GM12878 (cell line): ENCODE measurements around the gene CD68. TPM values are rescaled to one million over a fixed set of nuclear protein-coding genes. Genes with fewer than 3 reads are reported as not detected.

ENCODE experiments used
- ATAC-seq: fragments of 200-7000 bp; cut with Tn5 transposase; 3 replicates; pipeline ENCODE4 v1.9.1; 2020; ENCODE audit warnings: mild to moderate bottlenecking, moderate library complexity
- BruUV-seq: library from RNA; stranded (reverse); fragments of 400-500 nt; replicated peaks from 2 replicates; lab custom pipeline; 2021; lab: Mats Ljungman, UMichigan
- CTCF ChIA-PET: fragments of 300-600 bp; sonication (Branson Sonifier 250); formaldehyde crosslinking; extraction: SDS; loops from one replicate; lab custom pipeline; 2021; ENCODE audit warnings: inconsistent platforms; lab: Yijun Ruan, JAX
- POLR2A ChIA-PET: fragments of 350-600 bp; formaldehyde crosslinking; extraction: SDS; loops from one replicate; lab custom pipeline; 2021; ENCODE audit warnings: inconsistent platforms; lab: Charles Lee
- RAD21 ChIA-PET: fragments of 300-600 bp; sonication (Branson Sonifier 250); formaldehyde crosslinking; loops from one replicate; lab custom pipeline; 2023; ENCODE audit warnings: antibody characterized with exemption; ENCODE audit not compliant: unreplicated experiment; lab: Charles Lee
- SMC1A ChIA-PET: fragments of 300-600 bp; sonication (Branson Sonifier 250); formaldehyde crosslinking; loops from one replicate; lab custom pipeline; 2023; ENCODE audit not compliant: unreplicated experiment, uncharacterized antibody; lab: Charles Lee
- DNase-seq: peaks from one replicate; pipeline ENCODE4 v3.0.0-alpha.2; 2011; ENCODE audit warnings: low read depth, low spot score
- FAIRE-seq: peaks from 3 replicates; lab custom pipeline; 2011; peaks lifted over from hg19 to GRCh38; lab: Jason Lieb, UNC
- H2AFZ ChIP-seq: 2 replicates; pipeline ENCODE4 v1.6.0; 2011; ENCODE audit warnings: low read depth, low read length, control low read depth; ENCODE audit not compliant: control insufficient read depth
- H3K27ac ChIP-seq: 2 replicates; pipeline ENCODE4 v1.5.1; 2011; ENCODE audit warnings: control low read depth; ENCODE audit not compliant: control insufficient read depth, insufficient read depth
- H3K27me3 ChIP-seq, 2 experiments: replicated peaks in 1 of 2; 2 replicates each; pipeline versions ENCODE4 v1.6.0 to v1.6.1; 2011; ENCODE audit warnings: low read length in 1 of 2; ENCODE audit not compliant: control insufficient read depth in 2 of 2, insufficient read depth in 2 of 2
- H3K36me3 ChIP-seq, 2 experiments: 2 replicates each; pipeline ENCODE4 v1.5.1; 2011; ENCODE audit warnings: low read length in 1 of 2; ENCODE audit not compliant: control insufficient read depth in 2 of 2, insufficient read depth in 2 of 2
- H3K4me1 ChIP-seq: 2 replicates; pipeline ENCODE4 v1.6.1; 2011; ENCODE audit warnings: mild to moderate bottlenecking, low read length, moderate library complexity, mixed read lengths; ENCODE audit not compliant: control insufficient read depth, insufficient read depth
- H3K4me2 ChIP-seq: 2 replicates; pipeline ENCODE4 v1.6.0; 2011; ENCODE audit warnings: control low read depth; ENCODE audit not compliant: control insufficient read depth, insufficient read depth
- H3K4me3 ChIP-seq: fragments of 200-600 bp; sonication (generic); 2 replicates; pipeline ENCODE4 v1.5.1; 2016
- H3K79me2 ChIP-seq: 2 replicates; pipeline ENCODE4 v1.6.0; 2011; ENCODE audit warnings: low read length; ENCODE audit not compliant: control insufficient read depth, insufficient read depth
- H3K9ac ChIP-seq: 2 replicates; pipeline ENCODE4 v1.8.0; 2011; ENCODE audit warnings: low read length, control low read depth, mixed read lengths; ENCODE audit not compliant: control insufficient read depth, insufficient read depth
- H3K9me3 ChIP-seq: replicated peaks from 3 replicates; pipeline ENCODE4 v1.5.1; 2011; ENCODE audit warnings: mild to moderate bottlenecking, low read length; ENCODE audit not compliant: control insufficient read depth, insufficient read depth
- H4K20me1 ChIP-seq: 2 replicates; pipeline ENCODE4 v1.6.0; 2011; ENCODE audit not compliant: control insufficient read depth, insufficient read depth
- CTCF ChIP-seq, 3 experiments: IDR thresholded peaks in 2 of 3; conservative IDR thresholded peaks in 1 of 3; 2 replicates each; pipeline ENCODE4 v1.5.1; 2011; ENCODE audit warnings: low read depth in 3 of 3, low read length in 3 of 3, mild to moderate bottlenecking in 3 of 3, control low read depth in 2 of 3, moderate library complexity in 2 of 3, inconsistent platforms in 1 of 3, mixed read lengths in 1 of 3; ENCODE audit not compliant: control insufficient read depth in 2 of 3, insufficient read depth in 1 of 3; ENCODE audit errors: extremely low read depth in 1 of 3
- MEF2B ChIP-seq: fragments of 450-650 bp; IDR thresholded peaks from 2 replicates; pipeline ENCODE4 v1.6.1; 2018; ENCODE audit warnings: mild to moderate bottlenecking, moderate library complexity; ENCODE audit not compliant: partially characterized antibody, poor library complexity, severe bottlenecking
- MTA3 ChIP-seq: IDR thresholded peaks from 2 replicates; pipeline ENCODE4 v1.6.1; 2012; ENCODE audit warnings: low read length, inconsistent platforms, borderline replicate concordance
- NFYB ChIP-seq: IDR thresholded peaks from 2 replicates; pipeline ENCODE4 v1.6.1; 2011; ENCODE audit warnings: low read depth, mild to moderate bottlenecking, low read length, improper control_type of control experiment, moderate library complexity; ENCODE audit not compliant: insufficient read depth
- NRF1 ChIP-seq: conservative IDR thresholded peaks from 2 replicates; pipeline ENCODE4 v1.6.1; 2011; ENCODE audit warnings: mild to moderate bottlenecking, low read depth, low read length, improper control_type of control experiment
- POLR2A ChIP-seq: IDR thresholded peaks from 2 replicates; pipeline ENCODE4 v1.6.1; 2011; ENCODE audit warnings: low read depth, mild to moderate bottlenecking, low read length
- STAT3 ChIP-seq: IDR thresholded peaks from 2 replicates; pipeline ENCODE4 v1.6.1; 2011; ENCODE audit warnings: low read depth, low read length, improper control_type of control experiment
- ZNF687 ChIP-seq: fragments of 450-650 bp; IDR thresholded peaks from 2 replicates; pipeline ENCODE4 v1.6.1; 2017; ENCODE audit warnings: mild to moderate bottlenecking, moderate library complexity
- ZSCAN29 ChIP-seq: fragments of 450-650 bp; IDR thresholded peaks from 2 replicates; pipeline ENCODE4 v1.6.1; 2017; ENCODE audit warnings: mild to moderate bottlenecking, moderate library complexity
- WGBS: methylation state at CpG from one replicate; pipeline ENCODE4 v1.1.6; 2016; ENCODE audit warnings: low lambda C conversion rate; ENCODE audit not compliant: insufficient replicate concordance, insufficient coverage; ENCODE audit errors: missing lambda C conversion rate; 5-methylcytosine and 5-hydroxymethylcytosine counted together
- in situ Hi-C: fragments of 300-500 bp; cut with MboI; formaldehyde crosslinking; loops from 9 replicates; pipeline ENCODE4 v1.14.3; 2018; ENCODE audit warnings: mixed read lengths
- intact Hi-C: fragments of 100-400 bp; cut with micrococcal nuclease; formaldehyde crosslinking; loops from one replicate; pipeline ENCODE4 v1.14.2; 2022; ENCODE audit not compliant: unreplicated experiment
- polyA plus RNA-seq, 11 experiments: library from polyadenylated mRNA; depleted of rRNA in 4 of 11; unstranded in 6 of 11; stranded (reverse) in 5 of 11; fragments of >200 nt; fragmentation: Nextera tagmentation in 4 of 11; fragmentation: Illumina TruSeq in 1 of 11; extraction: Ambion mirVana in 4 of 11; extraction: Trizol in 1 of 11; gene quantifications; 1 replicate in 1 of 11; 2 replicates in 10 of 11; pipeline versions ENCODE4 v1.2.1 to v1.2.3, GENCODE V29; 2011 to 2016; ENCODE audit warnings: inconsistent platforms in 2 of 11, missing spikeins in 2 of 11, low read depth in 1 of 11
- total RNA-seq, 4 experiments: library from RNA; depleted of rRNA in 3 of 4; stranded (reverse); fragments of >200 nt in 3 of 4; fragmentation: Illumina TruSeq in 1 of 4; extraction: Trizol in 1 of 4; gene quantifications; 2 replicates each; pipeline versions ENCODE4 v1.2.1 to v1.2.3, GENCODE V29; 2013 to 2021

The CD68 gene
- total and polyA plus RNA-seq, 10 of the 15 experiments (the other 5 are each of a cell fraction or from before 2014, with no cell fraction given), result 2.6 to 6.9 (median 3.8) TPM

- intact Hi-C loops, result no loop called here
- CTCF ChIA-PET, result interaction anchor here (0.9 kb wide), 1 partner anchor 23 kb away, joined by 3 read pairs; no protein-coding TSS in a partner anchor
- POLR2A ChIA-PET, result no interaction called here
- FAIRE-seq (no peak), ATAC-seq (no peak), DNase-seq (no peak)
- H3K79me2 ChIP-seq, result no peaks in the 10 kb centered on the region
- no peak for TF ChIP-seq MEF2B
- RAD21 ChIA-PET, result no interaction called here
- no peak overlapping the region for H3K4me3 ChIP-seq
- no peak overlapping the region for H2AFZ ChIP-seq
- H3K27ac ChIP-seq, result no peak overlapping the region
- H3K9ac ChIP-seq, result no peak overlapping the region
- BruUV-seq, result no TSS peak
- no peaks in the 10 kb centered on the region for H4K20me1 ChIP-seq
- no peaks in the 10 kb centered on the region for H3K36me3 ChIP-seq
- SMC1A ChIA-PET, result no interaction called here
- H3K4me1 ChIP-seq, result peaks cover 5% of the 10 kb centered on the region; the same call in 1 of the 2 replicates
- in situ Hi-C loops, result no loop called here
- peaks cover 8% of the 10 kb centered on the region; the same call in 2 of the 3 replicates for H3K9me3 ChIP-seq
- H3K27me3 ChIP-seq, result no peaks in the 10 kb centered on the region
- 44% methylated on average over 10 of the region's 11 CpGs for WGBS
- no peak overlapping the region for H3K4me2 ChIP-seq
These were observed 40.4 kb upstream of the CD68 start for GRCh38 chr17:7538891-7539545.

- H3K4me1 ChIP-seq, result peaks cover 5% of the 10 kb centered on the region; the same call in 1 of the 2 replicates
- no peaks in the 10 kb centered on the region for H3K79me2 ChIP-seq
- 71% methylated on average over 9 of the region's 9 CpGs for WGBS
- CTCF ChIA-PET, result interaction anchor here (1.7 to 2.1 kb wide), 3 partner anchors 16 to 27 kb away, joined by 4 to 5 read pairs (median 5); no protein-coding TSS in a partner anchor
- FAIRE-seq, result no peak
- no peaks in the 10 kb centered on the region for H3K27me3 ChIP-seq
- no TSS peak for BruUV-seq
- H3K9ac ChIP-seq, result no peak overlapping the region
- H2AFZ ChIP-seq, result no peak overlapping the region
- H4K20me1 ChIP-seq, result no peaks in the 10 kb centered on the region
- intact Hi-C loops (no loop called here), in situ Hi-C loops (no loop called here)
- DNase-seq, result no peak
- H3K36me3 ChIP-seq, result no peaks in the 10 kb centered on the region
- POLR2A ChIA-PET, result no interaction called here
- H3K9me3 ChIP-seq, result peaks cover 8% of the 10 kb centered on the region; the same call in 2 of the 3 replicates
- SMC1A ChIA-PET, result interaction anchor here (1.5 kb wide), 1 partner anchor 16 kb away, joined by 3 read pairs; no protein-coding TSS in a partner anchor
- RAD21 ChIA-PET, result no interaction called here
- H3K4me2 ChIP-seq, result no peak overlapping the region
- no peak overlapping the region for H3K27ac ChIP-seq
- no peak for ATAC-seq
- no peak overlapping the region for H3K4me3 ChIP-seq
- TF ChIP-seq NRF1, result no peak
- no peak for TF ChIP-seq MTA3
- no peak for TF ChIP-seq ZSCAN29
- TF ChIP-seq NFYB, result no peak
- TF ChIP-seq ZNF687, result no peak
- no peak for TF ChIP-seq CTCF (IDR thresholded peaks at IDR 0.05 in 2 of 3, conservative IDR thresholded peaks at IDR 0.05 in 1 of 3; ENCODE audit: control insufficient read depth in 2 of 3, extremely low read depth in 1 of 3, insufficient read depth in 1 of 3, low read depth in 3 of 3, low read length in 3 of 3)
- no peak for TF ChIP-seq POLR2A
- no peak for TF ChIP-seq STAT3
These were observed 38.3 kb upstream of the CD68 start for GRCh38 chr17:7541074-7541621.
